Cardiac muscle cell (in vitro differentiated cells and primary cell): ENCODE results near the gene ZNF76. TPM values are rescaled to one million over a fixed set of nuclear protein-coding genes. Genes with fewer than 3 reads are reported as not detected.

Experiments used
- DNase-seq, 2 donors: peaks; one replicate each; pipeline versions ENCODE4 v3.0.0 to v3.0.0-alpha.2; 2010 to 2017; ENCODE audit warnings: low read depth in 1 of 2, low spot score in 1 of 2
- H3K27ac ChIP-seq: fragments of 200-600 bp; sonication (generic); 2 replicates; pipeline ENCODE4 v1.5.1; 2016
- H3K27me3 ChIP-seq: fragments of 200-600 bp; sonication (generic); 2 replicates; pipeline ENCODE4 v1.6.0; 2016; ENCODE audit warnings: control low read depth
- H3K36me3 ChIP-seq: fragments of 200-600 bp; sonication (generic); 2 replicates; pipeline ENCODE4 v1.5.1; 2016; ENCODE audit warnings: control low read depth
- H3K4me1 ChIP-seq: fragments of 200-600 bp; sonication (generic); 2 replicates; pipeline ENCODE4 v1.8.1; 2017; ENCODE audit warnings: low read depth, mild to moderate bottlenecking, mixed run types
- H3K4me3 ChIP-seq: fragments of 200-600 bp; sonication (generic); 2 replicates; pipeline ENCODE4 v1.5.1; 2016; ENCODE audit warnings: mild to moderate bottlenecking
- H3K9me3 ChIP-seq: fragments of 200-600 bp; sonication (generic); 2 replicates; pipeline ENCODE4 v1.5.1; 2017; ENCODE audit warnings: low read depth, mild to moderate bottlenecking, control low read depth
- CTCF ChIP-seq: IDR thresholded peaks from 2 replicates; pipeline ENCODE4 v1.5.1; 2012; ENCODE audit warnings: low read depth, mild to moderate bottlenecking, low read length
- polyA plus RNA-seq: library from polyadenylated mRNA; unstranded; fragments of >200 nt; fragmentation: Nextera tagmentation; extraction: Ambion mirVana; gene quantifications from 2 replicates; pipeline ENCODE4 v1.2.1, GENCODE V29; 2016
- total RNA-seq: library from RNA; depleted of rRNA; stranded (reverse); fragments of >200 nt; gene quantifications from 2 replicates; pipeline ENCODE4 v1.2.3, GENCODE V29; 2016

ZNF76 gene
- total and polyA plus RNA-seq, 2 experiments from 2014 or later = 46.2 to 59.6 TPM

- TF ChIP-seq CTCF = no peak
- Histone ChIP-seq H3K4me1 (peaks cover 26% of the 10 kb centered on the region), H3K27me3 (no peaks in the 10 kb centered on the region), H3K4me3 (no peak overlapping the region), H3K27ac (no peak overlapping the region), H3K36me3 (peaks cover 11% of the 10 kb centered on the region), H3K9me3 (no peaks in the 10 kb centered on the region)
- DNase-seq = no peak
Observed at GRCh38 chr6:35229304-35229703, 30.2 kb upstream of the ZNF76 start.

GRCh38 chr6:35230498-35230897, 29.0 kb upstream of the ZNF76 start:
- H3K27ac ChIP-seq = no peak overlapping the region
- peak in 1 of 2 donors; percentile 46 for DNase-seq

GRCh38 chr6:35230950-35231349, 28.6 kb upstream of the ZNF76 start:
- Histone ChIP-seq H3K27ac (no peak overlapping the region), H3K9me3 (no peaks in the 10 kb centered on the region), H3K27me3 (no peaks in the 10 kb centered on the region), H3K36me3 (peaks cover 19% of the 10 kb centered on the region), H3K4me1 (peaks cover 15% of the 10 kb centered on the region), H3K4me3 (no peak overlapping the region)
- TF ChIP-seq CTCF = no peak
- DNase-seq = peak in 1 of 2 donors; percentile 41

More at GRCh38 chr6:35230498-35230897, 29.0 kb upstream of the ZNF76 start:
- H3K27me3 ChIP-seq = no peaks in the 10 kb centered on the region
- H3K4me1 ChIP-seq = peaks cover 17% of the 10 kb centered on the region
- no peak overlapping the region for H3K4me3 ChIP-seq
- TF ChIP-seq CTCF = no peak
- peaks cover 19% of the 10 kb centered on the region for H3K36me3 ChIP-seq
- H3K9me3 ChIP-seq = no peaks in the 10 kb centered on the region

GRCh38 chr6:35231563-35231962, 28.0 kb upstream of the ZNF76 start:
- Histone ChIP-seq H3K27me3 (no peaks in the 10 kb centered on the region), H3K27ac (no peak overlapping the region), H3K36me3 (peaks cover 19% of the 10 kb centered on the region), H3K4me3 (no peak overlapping the region), H3K4me1 (peaks cover 16% of the 10 kb centered on the region), H3K9me3 (no peaks in the 10 kb centered on the region)
- no peak for TF ChIP-seq CTCF
- no peak for DNase-seq

GRCh38 chr6:35234901-35235300, 24.6 kb upstream of the ZNF76 start:
- Histone ChIP-seq H3K9me3 (no peaks in the 10 kb centered on the region), H3K27ac (no peak overlapping the region), H3K27me3 (no peaks in the 10 kb centered on the region), H3K36me3 (peaks cover 19% of the 10 kb centered on the region), H3K4me3 (no peak overlapping the region), H3K4me1 (peaks cover 45% of the 10 kb centered on the region)
- DNase-seq = no peak
- no peak for TF ChIP-seq CTCF

- peaks cover 19% of the 10 kb centered on the region for H3K36me3 ChIP-seq
- H3K27ac ChIP-seq = peak overlapping the region; percentile 98
- no peak overlapping the region for H3K4me3 ChIP-seq
- H3K4me1 ChIP-seq = peaks cover 54% of the 10 kb centered on the region
- no peaks in the 10 kb centered on the region for H3K27me3 ChIP-seq
- DNase-seq = no peak
- H3K9me3 ChIP-seq = no peaks in the 10 kb centered on the region
- TF ChIP-seq CTCF = no peak
Observed at GRCh38 chr6:35236223-35236622, 23.3 kb upstream of the ZNF76 start.
